HG03571 (cell line): ENCODE measurements around the gene MAP4K1.
"Not testable (repeated sequence)": the region's sequence is repeated elsewhere in the genome, so short reads cannot be mapped to it uniquely, and the experiment has no call there.

Experiments
- ATAC-seq: cut with Tn5 transposase; IDR thresholded peaks from one replicate; pipeline ENCODE4 v1.9.1; 2021; ENCODE audit not compliant: unreplicated experiment

Gene MAP4K1

DNA sequence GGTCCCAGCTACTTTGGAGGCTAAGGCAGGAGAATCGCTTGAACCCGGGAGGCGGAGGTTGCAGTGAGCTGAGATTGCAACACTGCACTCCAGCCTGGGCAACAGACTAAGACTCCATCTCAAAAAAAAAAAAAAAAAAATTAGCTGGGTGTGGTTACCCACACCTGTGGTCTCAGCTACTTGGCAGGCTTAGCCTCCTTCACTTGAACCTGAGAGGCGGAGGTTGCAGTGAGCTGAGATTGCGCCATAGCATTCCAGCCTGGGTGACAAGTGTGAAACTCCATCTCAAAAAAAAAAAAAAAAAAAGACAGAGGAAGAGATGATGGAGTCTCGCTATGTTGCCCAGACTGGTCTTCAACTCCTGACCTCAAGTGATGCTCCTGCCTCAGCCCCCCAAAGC, 38.4 kb downstream of the MAP4K1 start:
- not testable (repeated sequence) for ATAC-seq

DNA sequence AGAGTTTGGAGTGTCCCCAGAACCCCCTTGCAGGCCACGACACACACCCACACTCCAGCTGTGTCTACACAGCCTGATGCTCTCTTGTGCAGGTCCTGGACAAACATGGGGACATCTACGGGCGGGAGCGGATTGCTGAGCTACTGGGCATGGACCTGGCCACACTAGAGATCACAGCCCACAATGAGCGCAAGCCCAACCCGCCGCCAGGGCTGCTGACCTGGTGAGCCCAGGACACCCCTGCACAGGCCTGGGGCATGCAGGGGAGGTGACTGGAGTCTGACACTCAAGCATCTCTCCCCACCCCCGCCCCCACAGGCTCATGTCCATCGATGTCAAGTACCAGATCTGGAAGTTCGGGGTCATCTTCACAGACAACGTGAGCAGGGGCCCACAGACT, 39.9 kb downstream of the MAP4K1 start:
- no peak for ATAC-seq

DNA sequence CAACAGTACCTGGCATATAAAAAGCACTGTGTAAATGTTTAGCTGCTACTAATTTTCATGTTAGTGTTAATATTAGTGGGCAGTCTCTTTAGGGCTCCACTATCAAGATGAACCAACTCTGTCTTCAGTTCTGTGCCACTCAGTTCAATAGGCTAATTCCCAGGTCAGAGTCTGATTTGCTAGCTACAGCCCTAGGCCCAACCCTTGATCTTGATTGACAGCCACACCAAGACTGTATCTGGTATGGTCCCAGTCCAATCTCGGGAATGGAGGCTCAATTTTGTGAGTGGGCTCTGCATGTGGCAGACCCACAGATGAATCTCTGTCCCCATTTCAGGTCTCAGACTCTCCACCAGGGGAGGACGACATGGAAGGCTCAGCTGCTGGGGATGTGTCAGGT, 46.1 kb downstream of the MAP4K1 start:
- no peak for ATAC-seq

DNA sequence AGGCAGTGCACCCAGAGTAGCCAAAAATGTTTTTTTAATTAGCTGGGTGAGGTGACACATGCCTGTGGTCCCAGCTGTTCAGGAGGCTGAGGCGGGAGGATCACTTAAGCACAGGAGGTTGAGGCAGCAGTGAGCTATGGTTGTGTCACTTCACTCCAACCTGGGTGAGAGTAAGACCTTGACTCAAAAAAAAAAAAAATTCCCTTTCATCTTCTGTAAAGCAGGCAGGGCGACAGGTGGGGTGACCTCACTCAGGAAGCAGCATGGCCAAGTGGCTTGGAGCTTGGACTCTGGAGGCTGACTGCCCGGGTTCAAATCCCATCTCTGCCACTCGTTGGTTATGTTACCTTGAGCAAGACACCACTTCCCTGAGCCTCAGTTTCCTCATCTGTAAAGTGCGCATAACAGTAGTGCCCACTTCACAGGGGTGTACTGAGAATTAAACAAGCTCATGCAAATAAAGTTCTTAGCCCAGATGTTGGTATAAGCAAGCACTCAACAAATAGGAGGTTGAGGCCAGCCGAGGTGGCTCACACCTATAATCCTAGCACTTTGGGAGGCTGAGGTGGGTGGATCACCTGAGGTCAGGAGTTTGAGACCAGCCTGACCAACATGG, 48.3 kb downstream of the MAP4K1 start:
- no peak for ATAC-seq

DNA sequence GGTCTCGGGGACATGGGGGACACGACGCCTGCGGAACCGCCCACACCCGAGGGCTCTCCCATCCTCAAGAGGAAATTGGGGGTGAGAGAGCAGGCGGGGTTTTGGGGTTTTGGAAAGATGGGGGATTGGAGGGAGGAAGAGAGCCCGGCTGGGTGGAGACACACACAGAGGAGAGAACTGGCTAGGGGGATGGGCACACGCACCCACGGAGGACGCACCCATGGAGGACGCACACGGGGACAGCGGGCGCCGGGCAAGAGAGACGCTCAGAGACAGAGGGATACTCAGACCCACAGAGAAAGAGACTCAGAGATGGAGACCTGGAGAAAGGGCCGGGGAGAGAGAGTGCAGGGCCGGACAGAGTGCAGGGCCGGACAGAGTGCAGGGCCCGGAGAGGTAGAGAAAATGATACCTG, 52.1 kb downstream of the MAP4K1 start:
- no peak for ATAC-seq

DNA sequence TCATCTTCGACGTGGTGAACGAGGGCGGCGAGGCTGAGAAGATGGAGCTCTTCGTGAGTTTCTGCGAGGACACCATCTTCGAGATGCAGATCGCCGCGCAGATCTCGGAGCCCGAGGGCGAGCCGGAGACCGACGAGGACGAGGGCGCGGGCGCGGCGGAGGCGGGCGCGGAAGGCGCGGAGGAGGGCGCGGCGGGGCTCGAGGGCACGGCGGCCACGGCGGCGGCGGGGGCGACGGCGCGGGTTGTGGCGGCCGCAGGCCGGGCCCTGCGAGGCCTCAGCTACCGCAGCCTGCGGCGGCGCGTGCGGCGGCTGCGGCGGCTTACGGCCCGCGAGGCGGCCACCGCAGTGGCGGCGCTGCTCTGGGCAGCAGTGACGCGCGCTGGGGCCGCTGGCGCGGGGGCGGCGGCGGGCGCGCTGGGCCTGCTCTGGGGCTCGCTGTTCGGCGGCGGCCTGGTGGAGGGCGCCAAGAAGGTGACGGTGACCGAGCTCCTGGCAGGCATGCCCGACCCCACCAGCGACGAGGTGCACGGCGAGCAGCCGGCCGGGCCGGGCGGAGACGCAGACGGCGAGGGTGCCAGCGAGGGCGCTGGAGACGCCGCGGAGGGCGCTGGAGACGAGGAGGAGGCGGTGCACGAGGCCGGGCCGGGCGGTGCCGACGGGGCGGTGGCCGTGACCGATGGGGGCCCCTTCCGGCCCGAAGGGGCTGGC, 52.6 kb downstream of the MAP4K1 start:
- ATAC-seq, result no peak

DNA sequence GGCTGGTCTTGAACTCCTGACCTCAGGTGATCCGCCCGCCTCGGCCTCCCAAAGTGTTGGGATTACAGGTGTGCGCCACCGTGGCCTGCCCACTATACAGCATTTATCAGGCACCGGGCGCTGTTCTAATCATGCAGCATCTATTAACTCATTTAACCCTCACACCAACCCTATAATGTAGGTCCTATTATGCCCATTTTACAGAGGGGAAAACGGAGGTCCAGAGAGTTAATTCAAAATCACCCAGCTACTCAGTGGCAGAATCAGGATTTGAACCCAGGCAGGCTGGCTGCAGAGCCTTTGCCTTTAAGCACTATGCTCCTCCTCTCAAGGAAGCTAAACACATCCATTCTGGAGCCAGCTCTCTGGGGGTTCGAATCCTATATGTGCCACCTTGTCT, 54.3 kb downstream of the MAP4K1 start:
- ATAC-seq, result no peak

DNA sequence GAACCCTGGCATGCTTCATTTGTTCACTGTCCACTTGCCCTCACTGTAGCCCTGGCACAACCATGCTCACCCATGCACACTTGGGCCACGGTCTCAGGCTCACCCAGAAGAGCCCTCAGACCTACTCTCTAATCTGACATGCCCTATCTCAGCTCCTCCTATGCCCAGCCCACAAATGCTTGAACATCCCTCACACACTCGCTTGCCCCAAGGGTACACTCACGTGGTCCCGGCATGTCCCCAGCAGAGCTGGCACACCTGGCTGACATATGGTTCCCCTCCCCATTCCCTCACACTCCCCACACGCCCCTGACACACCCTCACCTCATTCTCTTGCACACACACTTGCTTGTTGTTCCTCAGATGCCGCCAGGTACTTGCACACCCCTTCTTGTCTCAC, 55.7 kb downstream of the MAP4K1 start:
- no peak for ATAC-seq

DNA sequence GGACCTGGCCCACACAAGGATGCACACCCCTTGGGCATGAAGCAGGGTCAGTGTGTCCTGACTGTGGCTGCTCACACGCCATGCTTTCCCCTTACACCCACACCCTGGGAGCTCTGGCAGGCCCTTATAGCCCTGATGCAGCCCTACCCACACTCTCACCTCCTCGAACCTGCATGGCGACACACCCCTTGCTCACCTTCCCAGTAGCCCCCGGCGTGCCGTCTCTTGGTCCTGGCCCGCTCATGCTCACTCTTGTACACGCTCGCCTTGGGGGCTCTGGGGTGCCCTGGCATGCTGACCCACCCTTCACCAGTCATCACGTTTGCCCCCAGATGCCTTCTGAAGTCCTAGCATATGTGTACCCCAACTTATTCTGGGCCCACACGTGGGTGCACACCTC, 56.1 kb downstream of the MAP4K1 start:
- no peak for ATAC-seq

DNA sequence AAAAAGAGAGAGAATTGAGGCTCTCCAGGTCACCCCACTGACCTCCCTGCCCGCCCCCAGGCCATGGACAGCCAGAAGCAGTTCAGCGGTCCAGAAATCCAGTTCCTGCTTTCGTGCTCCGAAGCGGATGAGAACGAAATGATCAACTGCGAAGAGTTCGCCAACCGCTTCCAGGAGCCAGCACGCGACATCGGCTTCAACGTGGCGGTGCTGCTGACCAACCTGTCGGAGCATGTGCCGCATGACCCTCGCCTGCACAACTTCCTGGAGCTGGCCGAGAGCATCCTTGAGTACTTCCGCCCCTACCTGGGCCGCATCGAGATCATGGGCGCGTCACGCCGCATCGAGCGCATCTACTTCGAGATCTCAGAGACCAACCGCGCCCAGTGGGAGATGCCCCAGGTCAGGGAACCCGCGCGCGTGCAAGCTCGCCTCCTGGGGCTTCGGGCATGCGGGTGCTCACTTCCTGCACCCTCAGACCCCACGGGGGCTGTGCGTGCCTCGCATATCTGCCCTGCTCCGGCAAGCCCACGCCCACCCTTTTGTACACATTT, 56.6 kb downstream of the MAP4K1 start:
- ATAC-seq, result no peak

DNA sequence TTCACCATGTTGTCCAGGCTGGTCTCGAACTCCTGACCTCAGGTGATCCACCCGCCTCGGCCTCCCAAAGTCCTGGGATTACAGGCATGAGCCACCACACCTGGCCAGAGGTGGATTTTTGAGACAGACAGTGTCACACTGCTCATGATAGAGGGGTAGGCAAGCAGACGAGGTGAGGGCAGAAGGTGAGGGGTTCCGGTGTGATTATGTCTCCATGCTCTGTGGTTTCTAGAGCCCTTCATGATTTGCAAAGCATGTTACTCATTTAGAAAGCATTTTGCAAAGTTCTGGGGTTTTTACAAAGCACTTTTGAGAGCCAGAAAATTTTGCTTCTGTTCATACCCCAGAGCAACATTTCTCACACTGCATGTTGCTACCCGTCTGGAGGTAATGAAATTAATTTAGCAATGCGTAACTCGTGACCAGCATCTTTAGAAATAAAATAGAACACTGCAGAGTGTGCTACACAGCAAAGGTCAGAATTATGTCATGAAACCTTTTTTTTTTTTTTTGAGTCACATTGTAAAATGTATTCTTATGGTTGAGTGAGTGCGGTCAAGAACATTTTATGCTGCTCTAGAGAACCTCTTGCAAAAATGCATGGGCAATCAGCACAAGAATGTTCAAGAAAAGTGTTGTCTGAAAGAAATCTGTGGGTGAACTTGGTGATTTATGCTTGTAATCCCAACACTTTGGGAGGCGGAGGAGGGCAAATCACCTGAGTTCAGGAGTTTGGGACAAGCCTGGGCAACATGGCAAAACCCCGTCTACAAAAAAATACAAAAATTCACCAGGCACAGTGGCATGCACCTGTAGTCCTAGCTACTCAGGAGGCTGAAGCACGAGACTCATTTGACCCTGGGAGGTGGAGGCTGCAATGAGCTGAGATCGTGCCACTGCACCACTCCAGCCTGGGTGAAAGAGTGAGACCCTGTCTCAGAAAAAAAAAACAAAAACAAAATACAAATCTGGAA, 58.0 kb downstream of the MAP4K1 start:
- ATAC-seq, result peak; percentile 63

DNA sequence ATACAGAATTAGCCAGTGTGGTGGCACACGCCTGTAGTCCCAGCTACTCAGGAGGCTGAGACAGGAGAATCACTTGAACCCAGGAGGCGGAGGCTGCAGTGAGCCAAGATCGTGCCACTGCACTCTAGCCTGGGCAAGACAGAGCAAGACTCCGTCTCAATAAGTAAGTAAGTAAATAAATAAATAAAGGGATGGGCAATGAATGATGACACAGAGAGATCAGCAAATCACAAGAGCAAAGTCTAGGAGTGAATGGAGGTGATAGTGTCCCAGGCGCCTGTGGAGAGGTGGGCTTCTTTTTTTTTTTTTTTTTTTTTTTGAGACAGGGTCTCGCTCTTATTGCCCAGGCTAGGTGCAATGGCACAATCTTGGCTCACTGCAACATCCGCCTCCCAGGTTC, 58.8 kb downstream of the MAP4K1 start:
- ATAC-seq, result not testable (repeated sequence)

DNA sequence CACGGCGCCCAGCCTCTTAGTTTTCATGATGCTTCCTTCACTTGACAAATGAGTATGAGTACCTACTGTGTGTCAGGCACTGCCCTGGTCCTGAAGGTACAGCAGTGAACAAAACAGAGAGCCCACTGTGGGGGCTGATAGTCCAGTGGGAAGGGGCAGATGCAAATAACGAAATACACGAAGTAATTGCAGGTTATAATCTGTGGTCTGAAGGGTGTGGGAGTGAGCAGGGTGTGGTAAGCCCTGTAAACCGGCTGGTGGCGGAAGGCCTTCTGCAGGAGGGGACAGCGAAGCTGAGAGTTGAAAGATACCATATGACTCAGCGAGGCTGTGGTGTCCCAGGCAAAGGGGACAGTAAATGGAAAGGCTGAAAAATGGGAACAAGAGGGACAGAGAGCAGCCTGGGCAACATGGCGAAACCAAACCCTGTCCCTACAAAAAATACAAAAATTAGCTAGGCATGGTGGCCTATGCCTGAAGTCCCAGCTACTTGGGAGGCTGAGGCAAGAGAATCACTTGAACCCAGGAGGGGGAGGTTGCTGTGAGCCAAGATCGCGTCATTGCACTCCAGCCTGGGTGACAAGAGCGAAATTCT, 60.5 kb downstream of the MAP4K1 start:
- no peak for ATAC-seq

DNA sequence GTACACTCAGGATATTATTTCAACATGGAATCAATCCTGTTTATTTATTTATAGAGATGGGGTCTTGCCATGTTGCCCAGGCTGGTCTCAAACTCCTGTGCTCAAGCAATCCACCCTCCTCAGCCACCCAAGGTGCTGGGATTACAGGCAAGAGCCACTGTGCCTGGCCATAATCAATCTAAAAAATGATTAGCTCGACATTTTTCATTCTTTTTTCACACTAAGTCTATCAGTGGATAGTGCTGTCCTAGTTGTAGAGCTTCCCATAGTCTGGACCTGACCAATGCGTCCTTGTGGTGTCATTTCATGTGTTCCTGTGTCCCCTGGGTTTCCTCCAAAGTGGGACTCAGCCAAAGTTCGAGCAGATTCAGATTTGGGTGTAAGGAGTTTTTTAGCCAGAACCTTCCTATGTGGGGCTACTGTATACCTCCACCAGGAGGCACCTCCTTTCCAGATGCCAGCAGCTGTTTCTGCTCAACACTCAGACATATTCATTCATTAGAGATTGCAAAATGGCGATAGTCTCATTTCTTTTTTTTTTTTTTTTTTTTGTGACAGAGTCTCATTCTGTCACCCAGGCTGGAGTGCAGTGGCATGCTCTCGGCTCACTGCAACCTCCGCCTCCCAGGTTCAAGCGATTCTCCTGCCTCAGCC, 61.1 kb downstream of the MAP4K1 start:
- ATAC-seq, result no peak

DNA sequence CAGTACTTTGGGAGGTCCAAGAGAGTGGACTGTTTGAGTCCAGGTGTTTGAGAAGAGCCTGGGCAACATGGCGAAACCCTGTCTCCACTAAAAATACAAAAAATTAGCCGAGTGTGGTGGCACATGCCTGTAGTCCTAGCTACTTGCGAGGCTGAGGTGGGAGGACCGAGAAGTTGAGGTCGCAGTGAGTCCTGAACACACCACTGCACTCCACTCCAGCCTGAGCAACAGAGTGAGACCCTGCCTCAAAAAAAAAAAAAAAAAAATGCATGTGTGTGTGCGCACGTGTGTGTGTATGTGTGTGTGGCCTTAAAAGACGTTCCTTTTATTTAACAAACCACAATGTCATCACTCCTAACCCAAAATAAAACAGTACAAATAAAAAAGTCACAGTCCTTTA, 62.6 kb downstream of the MAP4K1 start:
- ATAC-seq, result no peak

DNA sequence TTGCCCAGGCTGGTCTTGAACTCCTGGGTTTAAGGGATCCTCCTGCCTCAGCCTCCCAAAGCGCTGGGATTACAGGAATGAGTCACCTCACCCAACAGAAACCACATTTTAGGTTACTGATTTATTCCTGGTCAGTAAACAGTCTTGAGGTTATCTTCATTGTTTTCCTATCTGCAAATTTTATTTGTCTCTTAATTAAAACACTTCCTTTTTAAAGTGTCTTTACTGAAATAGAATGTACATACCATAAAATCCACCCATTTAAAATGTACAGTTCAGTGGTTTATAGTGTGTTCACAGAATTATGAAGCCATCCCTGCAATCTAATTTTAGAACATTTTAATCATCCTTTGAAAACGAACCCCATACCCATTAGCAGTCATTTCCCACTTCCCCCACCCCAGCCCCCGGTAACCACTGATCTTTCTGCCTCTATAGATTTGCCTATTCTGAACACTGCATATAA, 63.0 kb downstream of the MAP4K1 start:
- ATAC-seq, result no peak

DNA sequence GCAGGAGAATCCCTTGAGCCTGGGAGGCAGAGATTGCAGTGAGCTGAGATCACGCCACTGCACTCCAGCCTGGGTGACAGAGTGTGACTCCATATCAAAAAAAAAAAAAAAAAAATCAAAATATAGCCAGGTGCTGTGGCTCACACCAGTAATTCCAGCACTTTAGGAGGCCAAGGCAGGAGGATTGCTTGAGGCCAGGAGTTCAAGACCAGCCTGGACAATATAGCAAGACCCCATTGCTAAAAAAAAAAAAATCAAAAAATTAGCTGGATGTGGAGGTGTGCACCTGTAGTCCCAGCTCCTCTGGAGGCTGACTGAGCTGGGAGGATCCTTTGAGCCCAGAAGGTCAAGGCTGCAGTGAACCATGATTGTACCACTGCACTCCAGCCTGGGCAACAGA, 64.5 kb downstream of the MAP4K1 start:
- ATAC-seq, result not testable (repeated sequence)

DNA sequence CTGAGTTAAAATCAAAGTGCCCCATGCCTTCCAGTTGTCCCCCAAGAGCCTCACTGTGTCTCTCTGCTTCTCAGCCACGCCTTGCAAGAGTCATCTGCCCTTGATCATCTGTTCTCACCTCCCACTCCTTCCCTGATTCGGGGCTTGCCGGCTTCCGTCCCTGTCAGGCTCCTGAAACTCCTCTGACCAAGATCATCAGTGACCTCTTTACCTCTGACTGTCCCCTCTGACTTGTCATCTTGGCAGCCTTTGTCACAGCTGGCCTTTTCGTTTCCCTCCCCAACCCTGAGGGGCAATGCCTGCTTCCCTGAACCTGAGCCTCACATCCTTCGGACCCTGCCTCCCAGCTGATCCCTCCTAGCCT, 66.3 kb downstream of the MAP4K1 start:
- ATAC-seq, result no peak

DNA sequence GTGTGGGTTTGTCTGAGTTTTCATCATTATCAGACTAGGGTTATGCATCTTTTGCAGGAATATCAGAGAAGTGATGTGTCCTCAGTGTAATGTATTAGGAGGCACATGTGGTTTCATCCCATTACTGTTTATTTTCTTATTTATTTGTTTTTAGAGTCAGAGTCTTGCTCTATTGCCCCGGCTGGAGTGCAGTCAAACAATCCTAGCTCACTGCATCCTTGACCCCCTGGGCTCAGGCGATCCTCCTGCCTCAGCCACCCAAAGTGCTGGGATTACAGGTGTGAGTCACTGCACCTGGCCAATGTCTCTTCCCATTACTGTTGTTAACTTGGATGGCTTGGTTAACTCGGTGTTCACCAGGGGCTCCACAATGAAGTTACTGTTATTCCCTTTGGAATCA, 67.4 kb downstream of the MAP4K1 start:
- ATAC-seq, result no peak

DNA sequence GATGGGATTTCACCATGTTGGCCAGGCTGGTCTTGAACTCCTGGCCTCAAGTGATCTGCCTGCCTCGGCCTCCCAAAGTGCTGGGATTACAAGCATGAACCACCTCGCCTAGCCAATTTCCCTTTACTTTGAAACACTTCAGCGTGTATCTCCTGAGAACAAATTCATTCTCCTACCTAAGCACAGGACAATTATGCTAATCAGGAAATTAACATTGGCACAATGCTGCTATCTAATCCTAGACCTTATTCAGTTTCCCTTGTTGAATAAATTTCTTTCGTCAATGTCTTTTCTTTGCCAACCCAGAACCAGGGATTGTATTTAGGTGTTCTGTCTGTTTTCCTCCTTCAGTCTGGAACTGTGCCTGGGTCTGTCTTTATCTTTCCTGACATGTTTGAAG, 67.8 kb downstream of the MAP4K1 start:
- ATAC-seq, result no peak

DNA sequence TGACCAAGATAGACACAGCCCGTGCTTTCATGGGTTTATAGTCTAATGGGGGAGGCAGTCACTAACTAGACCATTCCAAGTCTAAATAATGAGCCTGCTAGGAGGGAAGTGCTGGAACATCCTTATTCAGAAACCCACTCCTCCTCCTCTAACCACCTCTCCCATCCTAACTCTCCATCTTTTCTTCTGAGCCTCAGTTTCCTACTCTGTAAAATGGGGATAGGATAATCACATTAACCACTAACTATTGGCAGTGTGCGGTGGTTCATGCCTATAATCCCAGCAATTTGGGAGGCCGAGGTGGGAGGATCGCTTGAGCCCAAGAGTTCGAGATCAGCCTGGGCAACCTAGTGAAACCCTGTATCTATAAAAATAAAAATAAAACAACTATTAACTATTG, 68.7 kb downstream of the MAP4K1 start:
- ATAC-seq, result no peak
